T-cell (primary cell): ENCODE data around the gene CLIC5. TPM values are rescaled to one million over a fixed set of nuclear protein-coding genes. Genes with fewer than 3 reads are reported as not detected.

Experiments used
- ATAC-seq, 4 experiments: fragments of 200-7000 bp in 3 of 4; fragments of 150-1000 bp in 1 of 4; cut with Tn5 transposase; replicated peaks in 1 of 4; 1 replicate in 3 of 4; 2 replicates in 1 of 4; pipeline ENCODE4 v1.10.0; 2021; ENCODE audit warnings: moderate library complexity in 3 of 4, mild to moderate bottlenecking in 2 of 4, moderate number of reproducible peaks in 1 of 4
- CTCF ChIA-PET, 2 donors: fragments of 300-600 bp; sonication (Branson Sonifier 250); formaldehyde crosslinking; loops; one replicate each; lab custom pipeline; 2022; ENCODE audit warnings: antibody characterized with exemption in 2 of 2; lab: Charles Lee
- POLR2A ChIA-PET, 2 donors: fragments of 300-600 bp; sonication (Branson Sonifier 250); formaldehyde crosslinking; loops; one replicate each; lab custom pipeline; 2022; ENCODE audit warnings: antibody characterized with exemption in 2 of 2; lab: Charles Lee
- DNase-seq, 35 experiments: peaks; one replicate each; pipeline versions ENCODE4 v3.0.0 to v3.0.0-alpha.2; 2013 to 2023
- H3K27ac ChIP-seq: one replicate; pipeline ENCODE4 v1.5.1; 2013; ENCODE audit warnings: low read length
- H3K27me3 ChIP-seq, 2 experiments: replicated peaks in 1 of 2; 1 replicate in 1 of 2; 2 replicates in 1 of 2; pipeline versions ENCODE4 v1.6.1 to v1.7.0; 2013; ENCODE audit warnings: low read length in 1 of 2, mixed read lengths in 1 of 2; ENCODE audit not compliant: control insufficient read depth in 2 of 2, insufficient read depth in 2 of 2; ENCODE audit errors: extremely low read depth in 1 of 2
- H3K36me3 ChIP-seq, 2 donors: 1 replicate in 1 of 2; 2 replicates in 1 of 2; pipeline versions ENCODE4 v1.6.1 to v1.7.0; 2013; ENCODE audit warnings: low read length in 1 of 2; ENCODE audit not compliant: control insufficient read depth in 2 of 2, insufficient read depth in 1 of 2; ENCODE audit errors: extremely low read depth in 1 of 2
- H3K4me1 ChIP-seq, 2 experiments: 1 replicate in 1 of 2; 2 replicates in 1 of 2; pipeline versions ENCODE4 v1.6.1 to v1.7.0; 2013; ENCODE audit warnings: low read length in 2 of 2, mixed read lengths in 1 of 2; ENCODE audit not compliant: insufficient read depth in 2 of 2, control insufficient read depth in 1 of 2; ENCODE audit errors: extremely low read depth in 1 of 2
- H3K4me3 ChIP-seq, 2 donors: 1 replicate in 1 of 2; 2 replicates in 1 of 2; pipeline versions ENCODE4 v1.5.1 to v1.7.0; 2013; ENCODE audit warnings: mild to moderate bottlenecking in 2 of 2, low read length in 1 of 2, moderate library complexity in 1 of 2; ENCODE audit not compliant: control insufficient read depth in 1 of 2; ENCODE audit errors: extremely low read depth in 1 of 2
- H3K9me3 ChIP-seq: 2 replicates; pipeline ENCODE4 v1.7.0; 2013
- H3K27ac Mint-ChIP-seq, 2 donors: one replicate each; pipeline ENCODE4 v1.8.0; 2020 to 2021; ENCODE audit warnings: mild to moderate bottlenecking in 2 of 2, mixed read lengths in 2 of 2
- H3K27me3 Mint-ChIP-seq, 2 donors: one replicate each; pipeline ENCODE4 v1.8.0; 2021 to 2022; ENCODE audit warnings: mixed read lengths in 2 of 2
- H3K36me3 Mint-ChIP-seq: one replicate; pipeline ENCODE4 v1.8.0; 2021; ENCODE audit warnings: mixed read lengths
- H3K4me1 Mint-ChIP-seq, 3 donors: one replicate each; pipeline ENCODE4 v1.8.0; 2020 to 2022; ENCODE audit warnings: mixed read lengths in 3 of 3, mild to moderate bottlenecking in 1 of 3
- H3K4me3 Mint-ChIP-seq, 3 donors: one replicate each; pipeline ENCODE4 v1.8.0; 2020 to 2022; ENCODE audit warnings: mild to moderate bottlenecking in 3 of 3, mixed read lengths in 3 of 3, moderate library complexity in 3 of 3
- H3K9me3 Mint-ChIP-seq, 3 donors: one replicate each; pipeline ENCODE4 v1.8.0; 2020 to 2022; ENCODE audit warnings: mixed read lengths in 3 of 3
- WGBS: methylation state at CpG from one replicate; pipeline ENCODE4 v1.1.5; 2013; ENCODE audit warnings: missing lambda C conversion rate; ENCODE audit not compliant: insufficient coverage; 5-methylcytosine and 5-hydroxymethylcytosine counted together
- total RNA-seq, 35 experiments: library from RNA in 6 of 35; stranded (reverse) in 6 of 35; fragments of 120-200 nt in 1 of 35; gene quantifications; one replicate each; pipeline versions ENCODE4 v1.2.1 to v1.2.4 and lab custom pipeline; 2013 to 2026

Gene CLIC5
- total RNA-seq, 5 donors from 2014 or later (not counting 1 experiment from before 2014, with no cell fraction given) = 3.8 to 17.8 (median 7.1) TPM

- no peaks in the 10 kb centered on the region for H3K27me3 Mint-ChIP-seq
- no peak overlapping the region for H3K27ac Mint-ChIP-seq
Measured at GRCh38 chr6:45903959-45904358, 111.7 kb downstream of the CLIC5 start.

GRCh38 chr6:45902984-45903383 is 112.7 kb downstream of the CLIC5 start:
- Mint-ChIP-seq H3K4me3 (no peak overlapping the region), H3K27me3 (no peaks in the 10 kb centered on the region), H3K9me3 (peaks cover 0 to 8% (median 0%) of the 10 kb centered on the region in 3 donors), H3K27ac (no peak overlapping the region), H3K4me1 (no peaks in the 10 kb centered on the region), H3K36me3 (peaks cover 16% of the 10 kb centered on the region)
- no peak for DNase-seq
- ATAC-seq = no peak
- Histone ChIP-seq H3K9me3 (no peaks in the 10 kb centered on the region), H3K27ac (no peak overlapping the region), H3K36me3 (no peaks in the 10 kb centered on the region), H3K4me1 (no peaks in the 10 kb centered on the region), H3K27me3 (no peaks in the 10 kb centered on the region), H3K4me3 (no peak overlapping the region)
- POLR2A ChIA-PET = no interaction called here
- CTCF ChIA-PET = no interaction called here
- WGBS = 82% methylated on average over 5 of the region's 15 CpGs

More at GRCh38 chr6:45903959-45904358, 111.7 kb downstream of the CLIC5 start:
- CTCF ChIA-PET = no interaction called here
- no peak for ATAC-seq
- Mint-ChIP-seq H3K36me3 (peaks cover 16% of the 10 kb centered on the region), H3K4me1 (no peaks in the 10 kb centered on the region), H3K4me3 (no peak overlapping the region), H3K9me3 (peaks cover 0 to 8% (median 0%) of the 10 kb centered on the region in 3 donors)
- no peak for DNase-seq
- Histone ChIP-seq H3K9me3 (no peaks in the 10 kb centered on the region), H3K27me3 (no peaks in the 10 kb centered on the region), H3K27ac (no peak overlapping the region), H3K36me3 (no peaks in the 10 kb centered on the region), H3K4me3 (no peak overlapping the region), H3K4me1 (no peaks in the 10 kb centered on the region)
- 100% methylated on average over 1 of the region's 1 CpG for WGBS
- POLR2A ChIA-PET = no interaction called here

DNA sequence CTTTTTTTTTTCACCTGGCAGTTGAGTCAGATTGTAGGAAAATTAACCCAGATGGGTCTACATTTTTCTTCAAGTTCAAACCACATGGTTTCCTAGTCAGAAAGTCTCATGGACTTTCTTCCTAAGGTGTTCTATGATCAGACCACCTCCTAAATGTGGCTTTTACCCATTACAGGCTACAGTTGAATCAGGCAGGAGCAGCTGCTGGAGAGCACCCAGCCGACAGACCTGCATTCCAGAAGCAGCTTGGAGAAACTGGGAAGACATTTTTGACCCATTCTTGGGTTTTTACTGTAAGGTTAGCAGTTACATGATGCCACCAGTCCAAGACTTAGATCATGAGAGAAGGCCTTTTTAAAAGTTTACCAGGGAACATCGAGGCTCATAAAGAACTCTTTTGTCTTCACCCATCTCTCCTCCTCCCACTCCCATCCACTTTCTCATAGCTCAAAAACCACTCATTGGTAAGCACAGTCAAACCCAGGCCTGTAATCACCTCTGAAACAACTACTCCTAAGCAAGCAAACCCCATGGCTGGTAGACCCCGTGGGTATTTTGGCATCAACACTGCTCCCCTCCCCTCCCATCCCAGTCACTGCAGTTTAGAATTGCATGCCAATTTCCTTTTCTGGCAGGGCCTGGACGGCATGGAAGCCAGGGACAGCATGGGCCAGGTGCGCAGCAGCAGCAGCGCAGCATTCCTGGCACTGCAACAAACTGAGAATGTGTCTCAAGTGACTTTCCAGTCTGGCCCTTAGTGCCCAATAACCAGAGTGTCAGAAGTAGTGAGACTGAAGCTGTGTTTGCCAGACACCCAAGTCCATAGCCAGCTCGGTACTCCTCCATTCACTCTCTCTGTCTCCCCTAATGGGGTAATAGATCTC is 113.7 kb downstream of the CLIC5 start:
- ATAC-seq (no peak), DNase-seq (no peak)
- ChIA-PET CTCF (no interaction called here), POLR2A (no interaction called here)
- H3K4me1 Mint-ChIP-seq = peaks cover 0 to 2% (median 1%) of the 10 kb centered on the region in 3 donors
- Histone ChIP-seq H3K27me3 (no peaks in the 10 kb centered on the region), H3K4me1 (no peaks in the 10 kb centered on the region), H3K36me3 (no peaks in the 10 kb centered on the region), H3K27ac (no peak overlapping the region), H3K9me3 (no peaks in the 10 kb centered on the region), H3K4me3 (no peak overlapping the region)
- WGBS = 87% methylated on average over 6 of the region's 7 CpGs
- H3K9me3 Mint-ChIP-seq = peaks cover 0 to 3% (median 0%) of the 10 kb centered on the region in 3 donors
- H3K4me3 Mint-ChIP-seq = no peak overlapping the region
- no peaks in the 10 kb centered on the region for H3K27me3 Mint-ChIP-seq
- H3K27ac Mint-ChIP-seq = no peak overlapping the region
- peaks cover 21% of the 10 kb centered on the region for H3K36me3 Mint-ChIP-seq

DNA sequence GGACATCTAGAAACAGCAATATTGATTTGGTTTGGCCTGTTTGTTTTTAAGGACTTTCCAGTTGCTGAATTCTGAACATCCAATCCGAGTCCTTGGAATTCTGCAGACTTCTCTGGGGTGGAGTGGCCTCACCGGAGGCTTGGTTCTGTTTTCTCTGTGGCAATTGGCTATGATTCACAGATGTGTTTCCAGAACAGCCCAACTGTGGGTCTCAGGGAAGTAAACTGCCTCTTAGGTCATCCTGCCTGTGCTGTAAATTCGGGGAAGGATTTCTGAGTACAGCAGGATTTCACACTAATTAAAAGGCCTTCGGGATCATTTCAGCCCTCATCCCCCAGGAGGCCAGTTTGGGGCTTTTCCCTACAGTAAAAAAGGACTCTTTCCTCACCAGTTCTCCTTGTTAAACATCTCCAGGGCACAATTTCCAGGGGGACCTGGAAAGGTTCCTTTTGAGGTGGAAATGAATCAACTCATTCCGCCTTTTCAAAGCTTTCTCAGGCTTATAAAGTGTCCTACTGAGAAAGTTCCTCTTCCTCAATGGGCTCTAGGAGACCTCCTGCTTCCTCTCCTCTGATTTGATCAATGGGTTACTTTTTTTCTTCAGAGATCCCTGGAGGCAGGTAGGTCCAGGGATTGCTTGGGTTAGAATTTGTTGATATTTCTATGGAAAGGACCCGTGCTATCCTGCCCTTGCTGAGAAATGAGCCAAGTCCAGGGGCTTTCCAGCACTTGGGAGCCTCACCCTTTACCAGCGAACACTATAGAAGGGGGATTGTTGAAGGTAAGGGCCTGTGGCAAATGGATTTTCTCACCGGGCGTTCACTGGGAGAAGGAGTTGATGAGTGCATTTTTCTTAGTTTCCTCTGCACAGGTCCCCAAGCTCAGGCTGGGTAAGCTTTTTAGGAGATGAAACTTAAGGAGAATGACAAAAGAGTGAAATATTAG is 114.6 kb downstream of the CLIC5 start:
- DNase-seq = no peak
- ChIA-PET CTCF (no interaction called here), POLR2A (no interaction called here)
- H3K4me1 ChIP-seq = no peaks in the 10 kb centered on the region
- Mint-ChIP-seq H3K4me3 (no peak overlapping the region), H3K36me3 (peaks cover 21% of the 10 kb centered on the region), H3K27me3 (no peaks in the 10 kb centered on the region), H3K27ac (no peak overlapping the region), H3K4me1 (peaks cover 0 to 6% (median 3%) of the 10 kb centered on the region in 3 donors), H3K9me3 (no peaks in the 10 kb centered on the region)
- no peak overlapping the region for H3K27ac ChIP-seq
- WGBS = 100% methylated on average over 3 of the region's 9 CpGs
- no peak overlapping the region for H3K4me3 ChIP-seq
- no peaks in the 10 kb centered on the region for H3K36me3 ChIP-seq
- no peaks in the 10 kb centered on the region for H3K27me3 ChIP-seq
- ATAC-seq = no peak
- H3K9me3 ChIP-seq = no peaks in the 10 kb centered on the region

GRCh38 chr6:45899683-45899946 is 116.0 kb downstream of the CLIC5 start:
- 100% methylated on average over 2 of the region's 4 CpGs for WGBS
- Histone ChIP-seq H3K9me3 (no peaks in the 10 kb centered on the region), H3K4me3 (no peak overlapping the region), H3K36me3 (no peaks in the 10 kb centered on the region), H3K27me3 (no peaks in the 10 kb centered on the region), H3K4me1 (no peaks in the 10 kb centered on the region), H3K27ac (no peak overlapping the region)
- no peak for DNase-seq
- Mint-ChIP-seq H3K36me3 (peaks cover 21% of the 10 kb centered on the region), H3K27me3 (no peaks in the 10 kb centered on the region), H3K4me3 (no peak overlapping the region), H3K27ac (no peak overlapping the region), H3K4me1 (peaks cover 0 to 13% (median 5%) of the 10 kb centered on the region in 3 donors), H3K9me3 (no peaks in the 10 kb centered on the region)
- ChIA-PET POLR2A (no interaction called here), CTCF (no interaction called here)
- ATAC-seq = no peak

GRCh38 chr6:45898941-45899682 is 116.5 kb downstream of the CLIC5 start:
- ATAC-seq (no peak), DNase-seq (no peak)
- Histone ChIP-seq H3K27ac (no peak overlapping the region), H3K36me3 (no peaks in the 10 kb centered on the region), H3K4me3 (no peak overlapping the region), H3K4me1 (no peaks in the 10 kb centered on the region), H3K9me3 (no peaks in the 10 kb centered on the region), H3K27me3 (no peaks in the 10 kb centered on the region)
- 93% methylated on average over 3 of the region's 7 CpGs for WGBS
- H3K27me3 Mint-ChIP-seq = no peaks in the 10 kb centered on the region
- H3K36me3 Mint-ChIP-seq = peaks cover 21% of the 10 kb centered on the region
- POLR2A ChIA-PET = interaction anchor here in 1 of 2 donors (0.6 kb wide), 1 partner anchor 1518 kb away, joined by 3 read pairs; no protein-coding TSS in a partner anchor
- peaks cover 0 to 13% (median 5%) of the 10 kb centered on the region in 3 donors for H3K4me1 Mint-ChIP-seq
- no peak overlapping the region for H3K27ac Mint-ChIP-seq
- no peak overlapping the region for H3K4me3 Mint-ChIP-seq
- no peaks in the 10 kb centered on the region for H3K9me3 Mint-ChIP-seq
- CTCF ChIA-PET = no interaction called here
